ENCODE data around the gene FAM135A. TPM values are rescaled to one million over a fixed set of nuclear protein-coding genes. Genes with fewer than 3 reads are reported as not detected.

Gene FAM135A
- total RNA-seq, 1 donor = 29.4 TPM

- TF ChIP-seq, protein P1, sequence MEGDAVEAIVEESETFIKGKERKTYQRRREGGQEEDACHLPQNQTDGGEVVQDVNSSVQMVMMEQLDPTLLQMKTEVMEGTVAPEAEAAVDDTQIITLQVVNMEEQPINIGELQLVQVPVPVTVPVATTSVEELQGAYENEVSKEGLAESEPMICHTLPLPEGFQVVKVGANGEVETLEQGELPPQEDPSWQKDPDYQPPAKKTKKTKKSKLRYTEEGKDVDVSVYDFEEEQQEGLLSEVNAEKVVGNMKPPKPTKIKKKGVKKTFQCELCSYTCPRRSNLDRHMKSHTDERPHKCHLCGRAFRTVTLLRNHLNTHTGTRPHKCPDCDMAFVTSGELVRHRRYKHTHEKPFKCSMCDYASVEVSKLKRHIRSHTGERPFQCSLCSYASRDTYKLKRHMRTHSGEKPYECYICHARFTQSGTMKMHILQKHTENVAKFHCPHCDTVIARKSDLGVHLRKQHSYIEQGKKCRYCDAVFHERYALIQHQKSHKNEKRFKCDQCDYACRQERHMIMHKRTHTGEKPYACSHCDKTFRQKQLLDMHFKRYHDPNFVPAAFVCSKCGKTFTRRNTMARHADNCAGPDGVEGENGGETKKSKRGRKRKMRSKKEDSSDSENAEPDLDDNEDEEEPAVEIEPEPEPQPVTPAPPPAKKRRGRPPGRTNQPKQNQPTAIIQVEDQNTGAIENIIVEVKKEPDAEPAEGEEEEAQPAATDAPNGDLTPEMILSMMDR (IDR thresholded peaks at IDR 0.05; ENCODE audit: insufficient read depth, low read depth, low read length) = no peak
- DNase-seq (ENCODE audit: low read depth) = no peak
These were observed 89.2 kb downstream of the FAM135A start for GRCh38 chr6:70502484-70502883.

DNA sequence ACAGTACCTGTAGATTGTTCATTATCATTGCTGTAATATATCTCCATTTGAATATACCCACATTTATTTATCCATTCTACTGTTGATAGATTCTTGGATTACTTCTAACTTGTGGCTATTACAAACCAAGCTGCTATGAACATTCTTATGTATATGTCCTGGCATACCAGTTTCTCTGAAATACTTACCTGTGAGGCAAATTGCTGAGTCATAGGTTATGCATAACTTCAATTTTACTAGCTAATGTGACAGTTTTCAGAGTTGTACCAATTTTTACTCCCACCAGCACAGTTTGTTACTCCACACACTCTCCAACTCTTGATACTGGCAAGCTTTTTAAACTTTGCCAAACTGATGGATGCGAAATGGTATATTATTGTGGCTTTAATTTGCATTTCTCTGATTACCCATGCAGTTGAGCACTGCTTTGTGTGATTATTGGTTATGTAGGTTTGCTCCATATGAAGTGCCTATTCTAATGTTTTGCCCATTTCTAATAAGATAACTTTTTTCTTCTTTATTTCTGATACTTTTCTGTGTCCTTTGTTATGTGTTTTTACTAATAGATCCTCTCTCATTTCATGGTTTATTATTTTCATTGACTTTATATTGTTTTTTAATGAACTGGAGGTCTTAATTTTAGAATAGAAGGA, 90.6 kb downstream of the FAM135A start:
- H3K4me3 ChIP-seq (ENCODE audit: low read depth, low read length) = no peak overlapping the region
- TF ChIP-seq, protein P1 (IDR thresholded peaks at IDR 0.05; ENCODE audit: insufficient read depth, low read depth, low read length) = no peak
- DNase-seq (ENCODE audit: low read depth) = no peak

More at GRCh38 chr6:70502484-70502883, 89.2 kb downstream of the FAM135A start:
- H3K4me3 ChIP-seq (ENCODE audit: low read depth, low read length) = no peak overlapping the region

GRCh38 chr6:70506321-70506720, 93.0 kb downstream of the FAM135A start:
- TF ChIP-seq, protein P1 (IDR thresholded peaks at IDR 0.05; ENCODE audit: insufficient read depth, low read depth, low read length) = no peak
- H3K4me3 ChIP-seq (ENCODE audit: low read depth, low read length) = no peak overlapping the region
- DNase-seq (ENCODE audit: low read depth) = no peak

GRCh38 chr6:70507161-70507560, 93.9 kb downstream of the FAM135A start:
- no peak overlapping the region for H3K4me3 ChIP-seq (ENCODE audit: low read depth, low read length)
- DNase-seq (ENCODE audit: low read depth) = no peak
- TF ChIP-seq, protein P1 (IDR thresholded peaks at IDR 0.05; ENCODE audit: insufficient read depth, low read depth, low read length) = no peak

- TF ChIP-seq, protein P1 (IDR thresholded peaks at IDR 0.05; ENCODE audit: insufficient read depth, low read depth, low read length) = no peak
- no peak for DNase-seq (ENCODE audit: low read depth)
- no peak overlapping the region for H3K4me3 ChIP-seq (ENCODE audit: low read depth, low read length)
These were observed 95.6 kb downstream of the FAM135A start for GRCh38 chr6:70508953-70509352.

DNA sequence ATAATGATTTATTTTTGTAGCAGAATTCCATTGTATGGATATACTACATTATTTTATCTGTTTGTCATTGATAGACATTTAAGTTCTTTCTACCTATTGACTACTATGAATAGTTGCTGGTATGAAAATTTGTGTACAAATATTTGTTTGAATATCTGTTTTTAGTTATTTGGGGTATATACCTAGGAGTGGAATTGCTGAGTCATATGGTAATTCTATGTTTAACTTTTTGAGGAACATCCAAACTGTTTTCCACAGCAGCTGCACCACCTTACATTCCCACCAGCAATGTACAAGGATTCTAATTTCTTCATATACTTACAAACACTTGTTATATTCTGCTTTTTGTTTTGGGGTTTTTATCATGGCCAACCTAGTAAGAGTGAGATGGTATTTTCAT, 97.3 kb downstream of the FAM135A start:
- TF ChIP-seq, protein P1 (IDR thresholded peaks at IDR 0.05; ENCODE audit: insufficient read depth, low read depth, low read length) = no peak
- no peak for DNase-seq (ENCODE audit: low read depth)
- H3K4me3 ChIP-seq (ENCODE audit: low read depth, low read length) = no peak overlapping the region

GRCh38 chr6:70518723-70519122, 105.4 kb downstream of the FAM135A start:
- TF ChIP-seq, protein P1 (IDR thresholded peaks at IDR 0.05; ENCODE audit: insufficient read depth, low read depth, low read length) = no peak
- no peak for DNase-seq (ENCODE audit: low read depth)
- no peak overlapping the region for H3K4me3 ChIP-seq (ENCODE audit: low read depth, low read length)

All from fibroblast of villous mesenchyme (primary cell).